ENCODE results near the gene ZNF180. TPM values are rescaled to one million over a fixed set of nuclear protein-coding genes. Genes with fewer than 3 reads are reported as not detected.

The ZNF180 gene
- total RNA-seq, 1 donor, result 9.4 TPM

DNA sequence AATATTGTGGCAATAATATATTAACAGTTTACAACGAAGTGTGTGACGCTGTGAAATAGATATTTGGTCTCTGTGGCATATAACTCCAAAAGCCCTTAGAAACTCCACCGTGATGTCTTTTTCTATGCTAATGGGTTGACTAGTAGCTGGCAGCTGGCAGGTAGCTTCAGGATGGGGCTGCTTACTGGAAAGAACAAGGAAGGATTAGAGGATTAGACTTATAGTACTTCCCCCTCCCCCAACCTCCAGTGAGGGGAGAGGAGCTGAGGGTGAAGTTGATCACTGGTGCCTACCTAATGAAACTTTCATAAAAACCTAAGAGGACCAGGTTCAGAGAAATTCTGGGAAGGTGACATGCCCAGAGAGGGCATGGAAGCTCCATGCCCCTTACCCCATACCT is 61.9 kb downstream of the ZNF180 start:
- Histone ChIP-seq H2AFZ (ENCODE audit: low read length) (no peak overlapping the region), H3K27me3 (ENCODE audit: insufficient read depth, low read length) (no peaks in the 10 kb centered on the region), H3K36me3 (ENCODE audit: insufficient read depth, low read length) (peaks cover 30% of the 10 kb centered on the region), H3K9me3 (ENCODE audit: low read depth, low read length) (peaks cover 3% of the 10 kb centered on the region), H3K27ac (ENCODE audit: low read depth, low read length) (no peak overlapping the region), H3K4me2 (ENCODE audit: insufficient read depth, low read length) (no peak overlapping the region), H3K79me2 (ENCODE audit: insufficient read depth, low read length) (no peaks in the 10 kb centered on the region), H3K4me3 (ENCODE audit: insufficient read depth, low read length) (no peak overlapping the region), H3K4me1 (ENCODE audit: insufficient read depth, low read length) (no peaks in the 10 kb centered on the region), H4K20me1 (ENCODE audit: insufficient read depth, low read length) (no peaks in the 10 kb centered on the region)
- TF ChIP-seq, protein P1, sequence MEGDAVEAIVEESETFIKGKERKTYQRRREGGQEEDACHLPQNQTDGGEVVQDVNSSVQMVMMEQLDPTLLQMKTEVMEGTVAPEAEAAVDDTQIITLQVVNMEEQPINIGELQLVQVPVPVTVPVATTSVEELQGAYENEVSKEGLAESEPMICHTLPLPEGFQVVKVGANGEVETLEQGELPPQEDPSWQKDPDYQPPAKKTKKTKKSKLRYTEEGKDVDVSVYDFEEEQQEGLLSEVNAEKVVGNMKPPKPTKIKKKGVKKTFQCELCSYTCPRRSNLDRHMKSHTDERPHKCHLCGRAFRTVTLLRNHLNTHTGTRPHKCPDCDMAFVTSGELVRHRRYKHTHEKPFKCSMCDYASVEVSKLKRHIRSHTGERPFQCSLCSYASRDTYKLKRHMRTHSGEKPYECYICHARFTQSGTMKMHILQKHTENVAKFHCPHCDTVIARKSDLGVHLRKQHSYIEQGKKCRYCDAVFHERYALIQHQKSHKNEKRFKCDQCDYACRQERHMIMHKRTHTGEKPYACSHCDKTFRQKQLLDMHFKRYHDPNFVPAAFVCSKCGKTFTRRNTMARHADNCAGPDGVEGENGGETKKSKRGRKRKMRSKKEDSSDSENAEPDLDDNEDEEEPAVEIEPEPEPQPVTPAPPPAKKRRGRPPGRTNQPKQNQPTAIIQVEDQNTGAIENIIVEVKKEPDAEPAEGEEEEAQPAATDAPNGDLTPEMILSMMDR (IDR thresholded peaks at IDR 0.05; ENCODE audit: extremely low read depth, low read depth, low read length), result no peak
- no peak for DNase-seq (ENCODE audit: insufficient read length, low spot score, missing footprints)

DNA sequence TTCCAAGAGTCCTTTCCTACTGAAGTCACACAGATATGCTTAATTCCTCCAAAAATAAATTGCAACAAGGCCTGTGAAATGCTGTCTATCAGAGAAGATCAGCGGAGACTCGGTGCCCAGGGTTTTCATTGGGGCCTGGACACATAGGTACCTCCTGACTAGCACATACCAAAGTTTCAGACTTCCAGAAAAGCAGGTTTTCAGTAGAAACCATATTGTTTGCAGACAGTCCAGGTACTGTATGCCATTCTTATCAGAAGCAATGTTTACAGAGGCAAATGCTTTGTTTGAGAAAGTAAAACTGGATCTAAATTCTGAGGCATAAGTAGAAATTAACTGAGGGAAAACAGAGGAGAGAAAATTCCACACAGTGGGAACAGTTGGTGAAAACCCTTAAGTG is 64.9 kb downstream of the ZNF180 start:
- TF ChIP-seq, protein P1 (IDR thresholded peaks at IDR 0.05; ENCODE audit: extremely low read depth, low read depth, low read length), result no peak
- Histone ChIP-seq H2AFZ (ENCODE audit: low read length) (no peak overlapping the region), H3K4me1 (ENCODE audit: insufficient read depth, low read length) (no peaks in the 10 kb centered on the region), H3K79me2 (ENCODE audit: insufficient read depth, low read length) (no peaks in the 10 kb centered on the region), H3K27me3 (ENCODE audit: insufficient read depth, low read length) (no peaks in the 10 kb centered on the region), H3K4me2 (ENCODE audit: insufficient read depth, low read length) (no peak overlapping the region), H3K9me3 (ENCODE audit: low read depth, low read length) (peaks cover 6% of the 10 kb centered on the region), H4K20me1 (ENCODE audit: insufficient read depth, low read length) (no peaks in the 10 kb centered on the region), H3K4me3 (ENCODE audit: insufficient read depth, low read length) (no peak overlapping the region), H3K27ac (ENCODE audit: low read depth, low read length) (no peak overlapping the region), H3K36me3 (ENCODE audit: insufficient read depth, low read length) (peaks cover 37% of the 10 kb centered on the region)
- no peak for DNase-seq (ENCODE audit: insufficient read length, low spot score, missing footprints)

DNA sequence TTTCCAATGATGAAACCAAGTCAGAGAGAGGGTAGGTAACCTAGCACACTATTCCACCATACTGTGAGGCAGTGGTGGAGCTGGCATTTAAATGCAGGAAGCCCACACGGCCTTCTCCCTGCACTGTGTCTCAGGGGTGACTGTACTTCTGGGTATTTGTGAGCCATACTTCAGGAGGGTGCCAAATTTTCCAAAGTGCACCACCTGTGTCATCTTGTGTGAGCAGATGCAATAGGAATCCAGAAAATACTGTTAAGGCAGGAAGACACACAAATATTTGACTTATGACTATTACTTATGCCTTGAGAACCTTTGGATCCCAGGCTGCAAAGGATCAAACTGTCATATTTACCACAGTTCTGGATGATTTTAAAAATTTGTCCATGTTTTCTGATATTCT is 69.4 kb downstream of the ZNF180 start:
- no peak for DNase-seq (ENCODE audit: insufficient read length, low spot score, missing footprints)

More for the DNA sequence above, 69.4 kb downstream of the ZNF180 start:
- no peaks in the 10 kb centered on the region for H3K79me2 ChIP-seq (ENCODE audit: insufficient read depth, low read length)
- H3K4me1 ChIP-seq (ENCODE audit: insufficient read depth, low read length), result no peaks in the 10 kb centered on the region
- no peak overlapping the region for H3K27ac ChIP-seq (ENCODE audit: low read depth, low read length)
- H4K20me1 ChIP-seq (ENCODE audit: insufficient read depth, low read length), result no peaks in the 10 kb centered on the region
- peaks cover 55% of the 10 kb centered on the region for H3K36me3 ChIP-seq (ENCODE audit: insufficient read depth, low read length)
- no peak overlapping the region for H2AFZ ChIP-seq (ENCODE audit: low read length)
- H3K9me3 ChIP-seq (ENCODE audit: low read depth, low read length), result peaks cover 26% of the 10 kb centered on the region
- H3K4me2 ChIP-seq (ENCODE audit: insufficient read depth, low read length), result no peak overlapping the region
- TF ChIP-seq, protein P1 (IDR thresholded peaks at IDR 0.05; ENCODE audit: extremely low read depth, low read depth, low read length), result no peak
- no peak overlapping the region for H3K4me3 ChIP-seq (ENCODE audit: insufficient read depth, low read length)
- no peaks in the 10 kb centered on the region for H3K27me3 ChIP-seq (ENCODE audit: insufficient read depth, low read length)

Other genes with a start within 250 kb of the ZNF180 start
- gene ZNF233, start 240.6 kb downstream of the ZNF180 start, total RNA-seq, result 0.29 and 0.36 TPM in 2 replicates
- 4.0 and 5.6 TPM in 2 replicates for gene ZNF235, start 195.5 kb downstream of the ZNF180 start, total RNA-seq
- 6.5 and 7.7 TPM in 2 replicates for gene ZNF112, start 143.8 kb downstream of the ZNF180 start, total RNA-seq
- gene ZNF285, start 98.9 kb downstream of the ZNF180 start, total RNA-seq, result 5.3 and 5.8 TPM in 2 replicates
- 9.4 and 11.8 TPM in 2 replicates for gene ZNF229, start 52.0 kb downstream of the ZNF180 start, total RNA-seq
- gene CEACAM20, start 29.2 kb upstream of the ZNF180 start, total RNA-seq, result not detected in 2 replicates
- not detected in 2 replicates for gene IGSF23, start 113.0 kb upstream of the ZNF180 start, total RNA-seq
- gene PVR, start 143.4 kb upstream of the ZNF180 start, total RNA-seq, result 50.1 and 53.6 TPM in 2 replicates
- gene CEACAM19, start 171.0 kb upstream of the ZNF180 start, total RNA-seq, result 0.72 and 1.2 TPM in 2 replicates
- gene CEACAM16, start 198.6 kb upstream of the ZNF180 start, total RNA-seq, result under 0.01 TPM in 1 of 2 replicates, not detected in the other
- gene BCL3, start 248.2 kb upstream of the ZNF180 start, total RNA-seq, result 6.5 and 7.2 TPM in 2 replicates